RPMI7951 (cell line): ENCODE results near the gene ALX4. TPM values are rescaled to one million over a fixed set of nuclear protein-coding genes. Genes with fewer than 3 reads are reported as not detected.

Experiments used
- DNase-seq: peaks from one replicate; pipeline ENCODE4 v3.0.0-alpha.2; 2012; ENCODE audit warnings: low read depth
- total RNA-seq: library from RNA; depleted of rRNA; stranded (reverse); fragments of >200 nt; shearing (Covaris generic); gene quantifications from 2 replicates; pipeline ENCODE4 v1.2.3, GENCODE V29; 2014

Gene ALX4
- total RNA-seq, 1 experiment from 2014 or later = not detected

DNA sequence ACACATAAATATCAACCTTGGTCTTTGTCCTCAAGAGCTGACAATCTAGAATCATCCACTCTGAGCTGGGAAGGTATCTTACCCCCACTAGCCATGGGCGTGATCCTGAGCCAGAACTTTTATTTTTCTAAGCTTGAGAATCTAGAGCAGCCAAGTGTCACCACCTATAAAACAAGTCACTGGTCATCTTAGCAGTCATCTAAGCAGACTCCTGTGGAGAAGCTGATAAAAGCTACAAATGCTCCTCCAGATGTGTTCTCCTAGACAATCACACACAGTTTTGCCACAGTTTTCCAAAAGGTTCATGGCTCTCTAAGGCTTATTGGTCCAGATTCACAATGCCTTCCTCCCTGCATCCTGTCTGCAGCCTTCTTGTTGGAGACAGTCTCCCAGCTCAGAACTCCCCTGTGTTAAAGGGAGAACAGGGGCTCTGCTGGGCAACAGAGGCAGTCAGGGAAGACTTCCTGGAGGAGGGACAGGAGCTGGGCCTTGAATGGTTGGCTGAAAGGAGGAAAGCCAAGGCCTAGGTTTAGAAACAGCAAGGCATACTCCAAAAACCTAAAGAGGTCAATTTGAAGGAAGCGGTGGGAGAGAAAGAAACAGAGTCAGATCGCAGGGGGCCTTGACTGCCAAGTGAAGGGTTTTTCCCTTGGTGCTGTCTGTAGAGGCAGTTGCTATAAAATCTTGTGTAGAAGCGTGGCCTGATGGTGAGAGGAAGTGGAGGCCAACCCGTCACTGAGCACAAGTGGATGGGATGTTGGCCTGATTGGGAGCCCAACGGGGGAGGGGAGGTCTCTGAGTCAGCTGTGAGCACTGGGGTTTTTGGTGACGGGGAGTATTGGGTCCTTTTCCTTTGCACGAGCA, 42.0 kb downstream of the ALX4 start:
- no peak for DNase-seq

GRCh38 chr11:44267006-44267749, 42.8 kb downstream of the ALX4 start:
- no peak for DNase-seq

GRCh38 chr11:44266056-44266780, 43.7 kb downstream of the ALX4 start:
- no peak for DNase-seq

DNA sequence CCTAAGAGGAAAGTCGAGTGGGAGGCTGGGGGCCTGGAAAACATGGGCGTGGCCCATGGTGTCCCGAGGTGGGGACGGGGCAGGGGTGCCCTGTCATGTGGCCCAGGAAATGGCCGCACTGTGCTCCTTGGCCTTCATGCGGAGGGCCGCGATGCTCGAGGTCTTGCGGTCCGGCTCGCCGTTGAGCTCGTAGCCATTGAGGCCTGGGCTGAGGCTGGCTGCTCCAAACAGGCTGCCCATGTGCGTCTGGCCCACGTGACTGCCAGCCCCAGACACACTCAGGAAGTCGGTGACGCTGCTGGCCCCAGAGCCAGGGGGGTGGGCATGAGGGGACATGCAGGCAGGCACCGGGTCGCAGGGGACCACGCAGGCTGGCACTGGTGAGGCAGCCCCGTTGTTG, 45.2 kb downstream of the ALX4 start:
- DNase-seq = no peak

GRCh38 chr11:44264438-44264749, 45.5 kb downstream of the ALX4 start:
- no peak for DNase-seq

DNA sequence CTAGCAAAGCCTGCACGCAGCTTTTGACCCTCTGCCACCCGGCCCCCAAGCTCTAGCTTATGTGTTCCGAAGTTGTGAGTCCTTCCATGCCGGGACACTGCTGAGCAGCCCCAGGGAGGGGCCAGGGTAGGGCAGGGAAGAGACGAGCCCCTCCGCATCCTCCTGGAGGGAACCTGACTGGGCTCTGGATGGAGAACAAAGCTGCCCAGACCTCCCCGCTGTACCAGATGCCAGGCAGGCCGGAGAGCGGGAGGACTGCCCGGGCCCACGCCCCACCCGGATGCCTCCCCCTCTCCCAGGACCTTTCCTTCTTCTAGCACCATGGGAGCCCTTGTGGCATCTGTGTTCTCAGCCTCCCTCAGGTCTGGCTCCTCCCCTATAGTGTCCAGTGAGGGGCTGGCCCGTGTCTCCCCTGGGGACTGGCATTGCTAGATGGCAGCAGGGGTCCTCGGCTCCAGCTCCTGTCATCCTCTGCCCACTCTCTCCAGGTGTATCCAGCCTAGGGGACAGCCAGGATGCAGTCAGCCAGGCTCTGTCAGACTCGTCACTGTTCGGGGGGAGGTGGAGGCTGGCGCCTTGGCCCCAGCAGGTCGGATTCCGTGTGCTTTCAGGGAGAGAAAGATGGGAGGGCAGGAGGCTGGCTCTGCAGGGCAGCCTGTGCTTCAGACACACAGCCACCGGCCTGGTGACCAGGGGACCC, 46.1 kb downstream of the ALX4 start:
- no peak for DNase-seq

GRCh38 chr11:44261800-44262591, 47.9 kb downstream of the ALX4 start:
- DNase-seq = no peak

- DNase-seq = no peak
Observed at GRCh38 chr11:44260081-44260480, 49.9 kb downstream of the ALX4 start.

DNA sequence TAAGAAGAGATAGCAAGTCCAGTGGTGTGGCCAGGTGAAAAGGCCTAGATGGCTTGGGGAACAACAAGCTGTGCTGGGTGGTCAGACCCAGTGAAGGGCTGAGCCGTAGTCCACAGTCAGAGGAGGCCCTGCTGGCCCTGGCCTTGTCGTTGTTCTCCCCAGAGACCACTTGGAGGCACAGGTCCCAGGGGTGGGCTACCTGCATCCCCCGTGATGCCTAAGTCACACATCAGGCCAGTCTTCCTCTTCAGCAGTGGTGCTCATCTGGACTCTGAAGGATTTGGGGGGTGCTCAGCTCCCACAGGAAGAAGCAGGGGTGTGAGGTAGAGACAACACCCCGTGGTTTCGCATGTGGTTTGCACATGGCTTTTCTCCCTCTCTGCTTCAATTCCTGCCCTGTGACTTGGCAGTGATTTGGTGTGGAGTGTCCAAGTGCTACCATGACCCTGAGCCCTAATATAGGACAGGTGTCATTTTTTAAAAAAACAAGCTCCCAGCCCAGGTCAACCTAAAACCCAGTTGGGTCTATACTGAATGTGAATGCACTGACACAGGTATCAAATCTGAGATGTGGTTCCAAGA, 51.0 kb downstream of the ALX4 start:
- no peak for DNase-seq

- DNase-seq = peak; percentile 27
Observed at GRCh38 chr11:44258190-44258489, 51.8 kb downstream of the ALX4 start.

DNA sequence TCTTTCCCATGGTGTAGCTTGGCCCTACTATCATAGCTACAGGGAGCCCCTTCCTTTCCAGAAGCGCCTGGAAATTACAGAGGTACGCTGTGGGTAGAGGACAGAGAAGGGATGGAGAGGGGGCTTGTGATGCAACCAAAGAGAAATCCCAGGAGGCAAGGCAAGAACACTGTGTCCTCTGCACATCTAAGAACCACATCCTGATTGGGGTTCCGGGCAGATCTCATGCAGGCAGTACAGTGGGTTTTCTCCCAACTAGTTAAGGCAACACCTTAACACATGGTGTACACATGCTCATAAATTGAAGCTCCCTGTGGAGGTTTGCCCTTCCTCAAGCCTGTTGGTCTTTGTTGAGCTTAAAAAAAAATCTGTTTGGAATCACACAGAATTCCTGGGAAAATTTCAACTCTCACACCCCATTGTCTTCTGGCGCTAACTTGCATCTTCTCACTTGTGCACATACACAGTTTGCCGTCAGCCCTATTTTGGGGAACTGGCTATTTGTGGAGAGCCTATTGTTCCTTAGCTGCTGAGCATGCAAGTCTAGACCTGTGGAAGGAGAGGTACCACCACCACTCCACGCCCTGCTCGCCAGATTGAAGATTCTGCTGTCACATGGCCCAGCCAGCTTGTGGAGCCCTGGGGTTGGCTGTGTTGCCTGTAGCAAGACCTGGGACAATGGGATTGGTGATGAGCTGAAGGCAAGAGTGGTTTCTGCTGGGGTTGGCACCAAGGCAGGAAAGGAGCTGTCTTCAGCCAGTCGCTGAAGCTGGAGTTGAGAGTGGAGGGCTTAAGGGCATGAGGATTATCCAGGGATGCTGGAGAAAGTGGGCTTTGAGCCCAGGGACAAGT, 52.4 kb downstream of the ALX4 start:
- DNase-seq = no peak

- peak; percentile 4 for DNase-seq
Observed at GRCh38 chr11:44256673-44257291, 53.2 kb downstream of the ALX4 start.

DNA sequence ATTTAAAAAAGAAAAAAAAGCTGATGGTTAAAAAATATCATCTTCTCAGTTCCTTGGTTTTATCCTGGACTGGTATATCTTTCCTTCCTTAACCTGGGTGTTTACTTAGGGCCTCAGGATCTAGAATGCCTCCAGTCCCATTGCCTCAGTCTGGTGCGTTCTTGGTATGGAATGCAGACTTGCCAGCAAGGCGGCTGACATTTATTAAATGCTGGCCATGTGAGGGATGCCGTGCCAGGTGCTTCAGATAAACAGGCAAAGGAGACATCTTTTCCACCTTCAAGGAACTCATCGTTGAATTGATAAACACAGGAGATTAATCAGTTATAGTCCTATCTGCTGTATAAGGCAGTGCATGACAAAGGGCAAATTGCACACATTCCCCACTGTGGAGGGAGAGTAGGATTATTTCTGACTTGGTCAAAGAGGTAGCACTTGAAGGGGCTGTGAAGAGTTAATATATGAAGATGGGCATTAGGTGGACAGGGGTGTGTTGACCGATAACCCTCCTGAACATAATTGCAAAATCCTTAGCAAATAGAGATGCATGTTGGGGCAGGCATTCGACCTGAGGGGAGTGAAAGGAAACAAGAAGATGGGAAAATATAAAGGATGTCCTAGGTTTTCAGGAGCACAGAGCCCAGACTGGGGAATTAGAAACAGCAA, 54.4 kb downstream of the ALX4 start:
- DNase-seq = no peak

GRCh38 chr11:44252999-44253602, 56.8 kb downstream of the ALX4 start:
- no peak for DNase-seq

GRCh38 chr11:44250421-44250820, 59.5 kb downstream of the ALX4 start:
- DNase-seq = no peak

GRCh38 chr11:44248109-44248508, 61.8 kb downstream of the ALX4 start:
- DNase-seq = peak; percentile 40

- peak; percentile 51 for DNase-seq
Observed at GRCh38 chr11:44247508-44247907, 62.4 kb downstream of the ALX4 start.

DNA sequence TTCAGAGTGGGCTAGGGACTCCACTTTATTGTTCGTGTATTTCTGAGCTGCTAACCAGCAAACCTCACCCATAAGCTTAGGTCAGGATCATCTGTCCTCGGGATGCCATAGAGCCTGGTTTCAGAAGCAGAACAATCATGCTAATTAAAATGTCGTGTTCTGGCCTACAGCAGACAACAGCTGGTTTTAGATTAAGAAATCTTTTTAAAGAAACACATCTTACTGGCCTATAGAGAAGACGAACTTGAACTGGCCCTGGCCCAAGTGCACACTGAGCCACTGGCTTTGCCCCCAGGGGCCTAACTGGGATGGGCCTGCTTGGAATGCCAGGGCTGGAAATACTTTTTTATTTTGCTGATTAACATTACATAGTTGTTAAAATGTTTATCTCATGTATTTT, 63.2 kb downstream of the ALX4 start:
- peak; percentile 82 for DNase-seq
